OCI-LY1 (cell line): Measurements from ENCODE around the gene FNBP1.

ENCODE experiments used
- H2AFZ ChIP-seq: fragments of 200-600 bp; sonication (generic), shearing (Covaris generic); 2 replicates; pipeline ENCODE4 v1.6.0; 2014; ENCODE audit warnings: antibody characterized with exemption, mild to moderate bottlenecking, low read length
- H3F3A ChIP-seq: fragments of 200-600 bp; sonication (generic), shearing (Covaris generic); 2 replicates; pipeline ENCODE4 v1.6.0; 2014; ENCODE audit warnings: mild to moderate bottlenecking, antibody characterized with exemption, low read length, moderate library complexity; ENCODE audit not compliant: insufficient read depth
- H3K27ac ChIP-seq: fragments of 200-600 bp; sonication (generic); 2 replicates; pipeline ENCODE4 v1.5.1; 2014; ENCODE audit warnings: low read length, mixed run types, mild to moderate bottlenecking, low read depth; ENCODE audit not compliant: poor library complexity, severe bottlenecking
- H3K27me3 ChIP-seq: fragments of 200-600 bp; sonication (generic); 2 replicates; pipeline ENCODE4 v1.6.0; 2014; ENCODE audit warnings: antibody characterized with exemption, mild to moderate bottlenecking, low read length, moderate library complexity; ENCODE audit not compliant: insufficient read depth
- H3K36me3 ChIP-seq: fragments of 200-600 bp; sonication (generic); 2 replicates; pipeline ENCODE4 v1.6.1; 2014; ENCODE audit warnings: mild to moderate bottlenecking, antibody characterized with exemption, low read length, moderate library complexity, mixed read lengths; ENCODE audit not compliant: insufficient read depth
- H3K4me1 ChIP-seq: fragments of 200-600 bp; sonication (generic); 2 replicates; pipeline ENCODE4 v1.5.1; 2014; ENCODE audit warnings: mild to moderate bottlenecking, low read length, moderate library complexity; ENCODE audit not compliant: insufficient read depth, severe bottlenecking
- H3K4me2 ChIP-seq: fragments of 200-600 bp; sonication (generic), shearing (Covaris generic); 2 replicates; pipeline ENCODE4 v1.6.1; 2014; ENCODE audit warnings: low read length
- H3K4me3 ChIP-seq: fragments of 200-600 bp; sonication (generic); 2 replicates; pipeline ENCODE4 v1.5.1; 2014; ENCODE audit warnings: low read length, low read depth, mild to moderate bottlenecking, mixed read lengths; ENCODE audit not compliant: poor library complexity, severe bottlenecking
- H3K79me2 ChIP-seq: fragments of 200-600 bp; shearing (Covaris generic); 2 replicates; pipeline ENCODE4 v1.6.1; 2016; ENCODE audit warnings: mixed run types, low read length, mixed read lengths; ENCODE audit not compliant: insufficient read depth
- H3K9ac ChIP-seq: fragments of 200-600 bp; sonication (generic), shearing (Covaris generic); 2 replicates; pipeline ENCODE4 v1.6.1; 2014; ENCODE audit warnings: mild to moderate bottlenecking, low read length, mixed read lengths
- H3K9me2 ChIP-seq: fragments of 200-600 bp; sonication (generic), shearing (Covaris generic); 2 replicates; pipeline ENCODE4 v1.6.1; 2014; ENCODE audit warnings: low read depth, mild to moderate bottlenecking, low read length, mixed read lengths
- H3K9me3 ChIP-seq: fragments of 200-600 bp; shearing (Covaris generic); 2 replicates; pipeline ENCODE4 v1.6.1; 2014; ENCODE audit warnings: low read length, mixed read lengths
- H4K20me1 ChIP-seq: fragments of 200-600 bp; sonication (generic), shearing (Covaris generic); 2 replicates; pipeline ENCODE4 v1.6.0; 2016; ENCODE audit warnings: mild to moderate bottlenecking, low read length; ENCODE audit not compliant: insufficient read depth
- CTCF ChIP-seq: fragments of 200-600 bp; sonication (generic), shearing (Covaris generic); IDR thresholded peaks from 2 replicates; pipeline ENCODE4 v1.5.1; 2017; ENCODE audit warnings: mild to moderate bottlenecking, antibody characterized with exemption, low read length, moderate library complexity, mixed read lengths
- EZH2 ChIP-seq: fragments of 200-600 bp; sonication (generic), shearing (Covaris generic); IDR thresholded peaks from 2 replicates; pipeline ENCODE4 v1.8.0; 2017; ENCODE audit warnings: borderline replicate concordance, mixed run types, mild to moderate bottlenecking, antibody characterized with exemption, low read length, moderate library complexity, mixed read lengths

Gene FNBP1

GRCh38 chr9:130058887-130059286 lies 15.9 kb upstream of the FNBP1 start:
- Histone ChIP-seq H3K9ac (no peak overlapping the region), H3F3A (no peaks in the 10 kb centered on the region), H3K27ac (no peak overlapping the region), H3K79me2 (peaks cover 15% of the 10 kb centered on the region), H2AFZ (no peak overlapping the region), H3K36me3 (peaks cover 8% of the 10 kb centered on the region; the same call in 1 of the 2 replicates), H3K4me1 (peaks cover 23% of the 10 kb centered on the region), H3K9me3 (no peaks in the 10 kb centered on the region), H4K20me1 (no peaks in the 10 kb centered on the region), H3K9me2 (no peaks in the 10 kb centered on the region), H3K4me2 (no peak overlapping the region), H3K4me3 (no peak overlapping the region), H3K27me3 (no peaks in the 10 kb centered on the region)
- TF ChIP-seq EZH2, result no peak
- TF ChIP-seq CTCF, result no peak

GRCh38 chr9:130058154-130058553 lies 15.2 kb upstream of the FNBP1 start:
- Histone ChIP-seq H3K4me2 (no peak overlapping the region), H3K4me3 (no peak overlapping the region), H3K9me3 (no peaks in the 10 kb centered on the region), H3K27me3 (no peaks in the 10 kb centered on the region), H4K20me1 (no peaks in the 10 kb centered on the region), H3K36me3 (peaks cover 8% of the 10 kb centered on the region; the same call in 1 of the 2 replicates), H3F3A (no peaks in the 10 kb centered on the region), H3K9me2 (no peaks in the 10 kb centered on the region), H3K79me2 (peaks cover 15% of the 10 kb centered on the region), H2AFZ (no peak overlapping the region), H3K4me1 (peaks cover 23% of the 10 kb centered on the region), H3K9ac (no peak overlapping the region), H3K27ac (no peak overlapping the region)
- TF ChIP-seq CTCF (0 out of 2 replicates have a peak, but pooled peaks have one; percentile 4), EZH2 (no peak)

- H2AFZ ChIP-seq, result no peak overlapping the region
- peaks cover 25% of the 10 kb centered on the region for H3K4me1 ChIP-seq
- H3K9me2 ChIP-seq, result no peaks in the 10 kb centered on the region
- peak overlapping the region; percentile 93 for H3K9ac ChIP-seq
- peak overlapping the region; percentile 97 for H3K4me2 ChIP-seq
- TF ChIP-seq CTCF (no peak), EZH2 (no peak)
- no peaks in the 10 kb centered on the region for H4K20me1 ChIP-seq
- no peaks in the 10 kb centered on the region for H3K9me3 ChIP-seq
- no peak overlapping the region for H3K27ac ChIP-seq
- H3K27me3 ChIP-seq, result no peaks in the 10 kb centered on the region
- H3K79me2 ChIP-seq, result peaks cover 15% of the 10 kb centered on the region
- H3K4me3 ChIP-seq, result peak overlapping the region; percentile 92
- H3F3A ChIP-seq, result no peaks in the 10 kb centered on the region
- H3K36me3 ChIP-seq, result peaks cover 8% of the 10 kb centered on the region; the same call in 1 of the 2 replicates
Observed at GRCh38 chr9:130054820-130055219, 11.8 kb upstream of the FNBP1 start.
